ENCODE data around the gene ASIP. TPM values are rescaled to one million over a fixed set of nuclear protein-coding genes. Genes with fewer than 3 reads are reported as not detected.

ASIP gene
- total and polyA plus RNA-seq, 2 of the 13 experiments (the other 11 are each of a cell fraction or from before 2014, with no cell fraction given) = not detected

DNA sequence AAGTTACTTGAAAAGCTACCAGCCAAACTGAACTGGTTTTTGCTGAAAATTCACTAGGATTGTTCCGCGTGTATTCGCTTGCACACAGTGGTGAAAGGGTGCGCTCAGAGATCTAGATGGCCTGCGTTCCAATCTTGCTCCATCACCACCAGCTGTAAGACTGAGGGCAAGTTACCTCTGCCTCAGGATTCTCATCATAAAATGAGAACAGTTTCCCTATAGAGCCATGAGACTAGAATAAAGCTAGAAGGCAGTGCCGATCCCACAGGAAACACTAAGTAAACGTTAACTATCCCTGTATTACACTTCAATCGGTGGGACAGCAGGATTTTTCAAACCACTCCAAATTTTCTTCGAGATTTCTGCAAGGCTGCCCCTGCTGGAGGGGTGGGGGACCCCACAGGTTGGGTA is 61.1 kb downstream of the ASIP start (continued):
- TF ChIP-seq, protein P1, sequence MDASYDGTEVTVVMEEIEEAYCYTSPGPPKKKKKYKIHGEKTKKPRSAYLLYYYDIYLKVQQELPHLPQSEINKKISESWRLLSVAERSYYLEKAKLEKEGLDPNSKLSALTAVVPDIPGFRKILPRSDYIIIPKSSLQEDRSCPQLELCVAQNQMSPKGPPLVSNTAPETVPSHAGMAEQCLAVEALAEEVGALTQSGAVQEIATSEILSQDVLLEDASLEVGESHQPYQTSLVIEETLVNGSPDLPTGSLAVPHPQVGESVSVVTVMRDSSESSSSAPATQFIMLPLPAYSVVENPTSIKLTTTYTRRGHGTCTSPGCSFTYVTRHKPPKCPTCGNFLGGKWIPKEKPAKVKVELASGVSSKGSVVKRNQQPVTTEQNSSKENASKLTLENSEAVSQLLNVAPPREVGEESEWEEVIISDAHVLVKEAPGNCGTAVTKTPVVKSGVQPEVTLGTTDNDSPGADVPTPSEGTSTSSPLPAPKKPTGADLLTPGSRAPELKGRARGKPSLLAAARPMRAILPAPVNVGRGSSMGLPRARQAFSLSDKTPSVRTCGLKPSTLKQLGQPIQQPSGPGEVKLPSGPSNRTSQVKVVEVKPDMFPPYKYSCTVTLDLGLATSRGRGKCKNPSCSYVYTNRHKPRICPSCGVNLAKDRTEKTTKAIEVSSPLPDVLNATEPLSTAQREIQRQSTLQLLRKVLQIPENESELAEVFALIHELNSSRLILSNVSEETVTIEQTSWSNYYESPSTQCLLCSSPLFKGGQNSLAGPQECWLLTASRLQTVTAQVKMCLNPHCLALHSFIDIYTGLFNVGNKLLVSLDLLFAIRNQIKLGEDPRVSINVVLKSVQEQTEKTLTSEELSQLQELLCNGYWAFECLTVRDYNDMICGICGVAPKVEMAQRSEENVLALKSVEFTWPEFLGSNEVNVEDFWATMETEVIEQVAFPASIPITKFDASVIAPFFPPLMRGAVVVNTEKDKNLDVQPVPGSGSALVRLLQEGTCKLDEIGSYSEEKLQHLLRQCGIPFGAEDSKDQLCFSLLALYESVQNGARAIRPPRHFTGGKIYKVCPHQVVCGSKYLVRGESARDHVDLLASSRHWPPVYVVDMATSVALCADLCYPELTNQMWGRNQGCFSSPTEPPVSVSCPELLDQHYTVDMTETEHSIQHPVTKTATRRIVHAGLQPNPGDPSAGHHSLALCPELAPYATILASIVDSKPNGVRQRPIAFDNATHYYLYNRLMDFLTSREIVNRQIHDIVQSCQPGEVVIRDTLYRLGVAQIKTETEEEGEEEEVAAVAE (CRISPR knock-in tag; IDR thresholded peaks at IDR 0.05; ENCODE audit: borderline replicate concordance) = no peak
- no peak for TF ChIP-seq MBNL3 (CRISPR knock-in tag; conservative IDR thresholded peaks at IDR 0.05)
- no peak for TF ChIP-seq ZNF674 (CRISPR knock-in tag; IDR thresholded peaks at IDR 0.05; ENCODE audit: low read depth)
- TF ChIP-seq MAFF (IDR thresholded peaks at IDR 0.05; ENCODE audit: low read depth, low read length) = no peak
- no peak for TF ChIP-seq NR2F6 (IDR thresholded peaks at IDR 0.05)
- TF ChIP-seq NR2F6 (CRISPR knock-in tag; IDR thresholded peaks at IDR 0.05) = no peak
- no peak for TF ChIP-seq SYNCRIP (IDR thresholded peaks at IDR 0.05; ENCODE audit: insufficient read depth, low read depth, low read length)
- TF ChIP-seq, protein P2, sequence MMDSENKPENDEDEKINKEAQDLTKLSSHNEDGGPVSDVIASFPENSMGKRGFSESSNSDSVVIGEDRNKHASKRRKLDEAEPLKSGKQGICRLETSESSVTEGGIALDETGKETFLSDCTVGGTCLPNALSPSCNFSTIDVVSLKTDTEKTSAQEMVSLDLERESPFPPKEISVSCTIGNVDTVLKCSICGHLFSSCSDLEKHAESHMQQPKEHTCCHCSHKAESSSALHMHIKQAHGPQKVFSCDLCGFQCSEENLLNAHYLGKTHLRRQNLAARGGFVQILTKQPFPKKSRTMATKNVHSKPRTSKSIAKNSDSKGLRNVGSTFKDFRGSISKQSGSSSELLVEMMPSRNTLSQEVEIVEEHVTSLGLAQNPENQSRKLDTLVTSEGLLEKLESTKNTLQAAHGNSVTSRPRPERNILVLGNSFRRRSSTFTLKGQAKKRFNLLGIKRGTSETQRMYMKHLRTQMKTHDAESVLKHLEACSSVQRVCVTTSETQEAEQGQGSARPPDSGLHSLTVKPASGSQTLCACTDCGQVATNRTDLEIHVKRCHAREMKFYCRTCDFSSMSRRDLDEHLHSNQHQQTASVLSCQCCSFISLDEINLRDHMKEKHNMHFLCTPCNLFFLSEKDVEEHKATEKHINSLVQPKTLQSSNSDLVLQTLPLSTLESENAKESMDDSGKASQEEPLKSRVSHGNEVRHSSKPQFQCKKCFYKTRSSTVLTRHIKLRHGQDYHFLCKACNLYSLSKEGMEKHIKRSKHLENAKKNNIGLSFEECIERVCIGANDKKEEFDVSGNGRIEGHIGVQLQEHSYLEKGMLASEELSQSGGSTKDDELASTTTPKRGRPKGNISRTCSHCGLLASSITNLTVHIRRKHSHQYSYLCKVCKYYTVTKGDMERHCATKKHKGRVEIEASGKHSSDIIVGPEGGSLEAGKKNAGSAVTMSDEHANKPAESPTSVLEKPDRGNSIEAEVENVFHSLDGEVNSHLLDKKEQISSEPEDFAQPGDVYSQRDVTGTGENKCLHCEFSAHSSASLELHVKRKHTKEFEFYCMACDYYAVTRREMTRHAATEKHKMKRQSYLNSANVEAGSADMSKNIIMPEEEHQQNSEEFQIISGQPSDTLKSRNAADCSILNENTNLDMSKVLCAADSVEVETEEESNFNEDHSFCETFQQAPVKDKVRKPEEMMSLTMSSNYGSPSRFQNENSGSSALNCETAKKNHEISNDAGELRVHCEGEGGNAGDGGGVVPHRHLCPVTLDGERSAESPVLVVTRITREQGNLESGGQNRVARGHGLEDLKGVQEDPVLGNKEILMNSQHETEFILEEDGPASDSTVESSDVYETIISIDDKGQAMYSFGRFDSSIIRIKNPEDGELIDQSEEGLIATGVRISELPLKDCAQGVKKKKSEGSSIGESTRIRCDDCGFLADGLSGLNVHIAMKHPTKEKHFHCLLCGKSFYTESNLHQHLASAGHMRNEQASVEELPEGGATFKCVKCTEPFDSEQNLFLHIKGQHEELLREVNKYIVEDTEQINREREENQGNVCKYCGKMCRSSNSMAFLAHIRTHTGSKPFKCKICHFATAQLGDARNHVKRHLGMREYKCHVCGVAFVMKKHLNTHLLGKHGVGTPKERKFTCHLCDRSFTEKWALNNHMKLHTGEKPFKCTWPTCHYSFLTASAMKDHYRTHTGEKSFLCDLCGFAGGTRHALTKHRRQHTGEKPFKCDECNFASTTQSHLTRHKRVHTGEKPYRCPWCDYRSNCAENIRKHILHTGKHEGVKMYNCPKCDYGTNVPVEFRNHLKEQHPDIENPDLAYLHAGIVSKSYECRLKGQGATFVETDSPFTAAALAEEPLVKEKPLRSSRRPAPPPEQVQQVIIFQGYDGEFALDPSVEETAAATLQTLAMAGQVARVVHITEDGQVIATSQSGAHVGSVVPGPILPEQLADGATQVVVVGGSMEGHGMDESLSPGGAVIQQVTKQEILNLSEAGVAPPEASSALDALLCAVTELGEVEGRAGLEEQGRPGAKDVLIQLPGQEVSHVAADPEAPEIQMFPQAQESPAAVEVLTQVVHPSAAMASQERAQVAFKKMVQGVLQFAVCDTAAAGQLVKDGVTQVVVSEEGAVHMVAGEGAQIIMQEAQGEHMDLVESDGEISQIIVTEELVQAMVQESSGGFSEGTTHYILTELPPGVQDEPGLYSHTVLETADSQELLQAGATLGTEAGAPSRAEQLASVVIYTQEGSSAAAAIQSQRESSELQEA (CRISPR knock-in tag; IDR thresholded peaks at IDR 0.05; ENCODE audit: not compliant biosample characterization) = no peak
- TF ChIP-seq TBL1XR1 (IDR thresholded peaks at IDR 0.05; ENCODE audit: borderline replicate concordance, low read length, partially characterized antibody) = no peak
- no peak for TF ChIP-seq KLF9 (CRISPR knock-in tag; IDR thresholded peaks at IDR 0.05; ENCODE audit: low read depth)
- TF ChIP-seq PLRG1 (conservative IDR thresholded peaks at IDR 0.05) = no peak
- peak; percentile 36 for TF ChIP-seq CCAR2 (optimal IDR thresholded peaks at IDR 0.05; ENCODE audit: low read depth, low read length)
- 0 out of 2 replicates have a peak, but pooled peaks have one; percentile 35 for TF ChIP-seq ONECUT2 (CRISPR knock-in tag; IDR thresholded peaks at IDR 0.05)
- TF ChIP-seq HNF4A (CRISPR knock-in tag; IDR thresholded peaks at IDR 0.05) = no peak
- 0 out of 2 replicates have a peak, but pooled peaks have one; percentile 69 for TF ChIP-seq ZNF326 (CRISPR knock-in tag; IDR thresholded peaks at IDR 0.05; ENCODE audit: borderline replicate concordance)
- TF ChIP-seq FLYWCH1 (CRISPR knock-in tag; IDR thresholded peaks at IDR 0.05) = no peak
- TF ChIP-seq, protein P3, sequence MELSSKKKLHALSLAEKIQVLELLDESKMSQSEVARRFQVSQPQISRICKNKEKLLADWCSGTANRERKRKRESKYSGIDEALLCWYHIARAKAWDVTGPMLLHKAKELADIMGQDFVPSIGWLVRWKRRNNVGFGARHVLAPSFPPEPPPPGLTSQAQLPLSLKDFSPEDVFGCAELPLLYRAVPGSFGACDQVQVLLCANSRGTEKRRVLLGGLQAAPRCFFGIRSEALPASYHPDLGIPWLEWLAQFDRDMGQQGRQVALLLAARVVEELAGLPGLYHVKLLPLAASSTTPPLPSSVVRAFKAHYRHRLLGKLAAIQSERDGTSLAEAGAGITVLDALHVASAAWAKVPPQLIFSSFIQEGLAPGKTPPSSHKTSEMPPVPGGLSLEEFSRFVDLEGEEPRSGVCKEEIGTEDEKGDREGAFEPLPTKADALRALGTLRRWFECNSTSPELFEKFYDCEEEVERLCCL (CRISPR knock-in tag; IDR thresholded peaks at IDR 0.05; ENCODE audit: borderline replicate concordance) = no peak
- TF ChIP-seq ZNF354B (CRISPR knock-in tag; IDR thresholded peaks at IDR 0.05) = peak; percentile 89
- no peak for TF ChIP-seq U2AF1 (optimal IDR thresholded peaks at IDR 0.05; ENCODE audit: low read depth, low read length)

All from HepG2 (cell line).